ENCODE results near the gene TEX26. TPM values are rescaled to one million over a fixed set of nuclear protein-coding genes. Genes with fewer than 3 reads are reported as not detected.

Gene TEX26
- total and polyA plus RNA-seq, 9 of the 15 experiments (the other 6 are each of a cell fraction or from before 2014, with no cell fraction given): not detected

DNA sequence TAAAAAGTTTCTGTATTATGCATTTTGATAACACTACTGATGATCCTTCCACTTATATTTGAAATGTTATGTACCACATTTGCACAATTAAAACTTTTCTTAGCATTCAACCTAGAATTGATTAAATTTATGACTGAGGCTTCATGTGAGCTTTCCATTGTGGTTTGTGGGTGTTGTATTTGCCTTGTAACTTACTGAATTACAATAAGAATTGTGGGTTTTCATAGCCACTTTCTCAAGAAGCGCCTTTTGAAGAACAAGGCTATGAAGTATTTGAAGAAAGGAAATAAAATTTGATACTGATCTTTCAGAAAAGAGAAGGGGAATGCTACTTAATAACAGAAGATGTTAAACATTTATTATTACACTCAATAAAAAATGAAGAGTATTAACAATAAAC is 7.0 kb upstream of the TEX26 start:
- H3K27ac ChIP-seq (ENCODE audit: extremely low read depth, low read depth, low read length): no peak overlapping the region
- H3K9ac ChIP-seq (ENCODE audit: insufficient read depth in 1 of 2, low read depth in 2 of 2, low read length in 2 of 2): no peak overlapping the region
- no peaks in the 10 kb centered on the region for H3K79me2 ChIP-seq (ENCODE audit: control insufficient read depth, insufficient read depth, low read length)
- WGBS (ENCODE audit: insufficient coverage, low coverage, missing lambda C conversion rate): 0% methylated on average over 1 of the region's 1 CpG
- no peaks in the 10 kb centered on the region for H3K36me3 ChIP-seq (ENCODE audit: control insufficient read depth, insufficient read depth, low read length)
- POLR2A ChIA-PET: no interaction called here
- intact Hi-C loops (cut with micrococcal nuclease) (no loop called here), in situ Hi-C loops (cut with MboI) (no loop called here)
- H2AFZ ChIP-seq (ENCODE audit: low read depth, low read length): no peak overlapping the region
- BruUV-seq (replicated peaks): no TSS peak
- DNase-seq (ENCODE audit: extremely low read depth in 1 of 4, low spot score in 3 of 4) (no peak), ATAC-seq (no peak), FAIRE-seq (no peak)
- peaks cover 0 to 5% of the 10 kb centered on the region in 2 experiments; a peak in 1 of 5 replicates for H3K27me3 ChIP-seq (ENCODE audit: control insufficient read depth in 2 of 2, insufficient read depth in 2 of 2, low read length in 2 of 2)
- no peaks in the 10 kb centered on the region for H3K9me3 ChIP-seq (replicated peaks; ENCODE audit: control insufficient read depth, insufficient read depth, low read depth, low read length)
- H3K4me1 ChIP-seq (replicated peaks in 1 of 2; ENCODE audit: control insufficient read depth in 2 of 2, insufficient read depth in 2 of 2, low read length in 2 of 2): no peaks in the 10 kb centered on the region
- no peaks in the 10 kb centered on the region for H4K20me1 ChIP-seq (replicated peaks; ENCODE audit: control insufficient read depth, insufficient read depth, low read length)
- no peak for TF ChIP-seq KLF10 (CRISPR knock-in tag; IDR thresholded peaks at IDR 0.05)
- H3K4me3 ChIP-seq: no peak overlapping the region
- CTCF ChIA-PET (ENCODE audit: low intra/inter-chr PET ratio): no interaction called here
- H3K9me1 ChIP-seq (ENCODE audit: control insufficient read depth, insufficient read depth, low read length): no peaks in the 10 kb centered on the region
- no peak overlapping the region for H3K4me2 ChIP-seq (ENCODE audit: insufficient read depth, low read length)

DNA sequence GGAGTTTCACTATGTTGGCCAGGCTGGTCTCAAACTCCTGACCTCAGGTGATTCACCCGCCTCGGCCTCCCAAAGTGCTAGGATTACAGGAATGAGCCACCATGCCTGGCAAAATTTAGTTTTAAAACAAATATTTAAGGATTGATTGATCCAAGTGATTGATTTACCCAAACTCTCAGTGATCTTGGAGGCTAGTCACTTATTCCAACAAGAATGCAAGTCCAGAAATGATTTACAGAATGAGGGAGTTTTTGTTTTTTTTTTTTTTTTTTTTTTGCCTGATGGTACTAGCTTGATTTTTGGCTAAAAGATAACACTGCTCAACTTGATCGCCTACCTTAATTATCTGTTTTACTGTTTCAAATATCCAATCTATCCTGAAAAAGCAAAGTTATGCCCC is 5.7 kb upstream of the TEX26 start:
- H3K9me1 ChIP-seq (ENCODE audit: control insufficient read depth, insufficient read depth, low read length): no peaks in the 10 kb centered on the region
- CTCF ChIA-PET (ENCODE audit: low intra/inter-chr PET ratio): no interaction called here
- WGBS (ENCODE audit: insufficient coverage, low coverage, missing lambda C conversion rate): 0% methylated on average over 1 of the region's 3 CpGs
- POLR2A ChIA-PET: no interaction called here
- H2AFZ ChIP-seq (ENCODE audit: low read depth, low read length): no peak overlapping the region
- in situ Hi-C loops (cut with MboI): no loop called here
- no peaks in the 10 kb centered on the region for H3K36me3 ChIP-seq (ENCODE audit: control insufficient read depth, insufficient read depth, low read length)
- no TSS peak for BruUV-seq (replicated peaks)
- H3K4me1 ChIP-seq (replicated peaks in 1 of 2; ENCODE audit: control insufficient read depth in 2 of 2, insufficient read depth in 2 of 2, low read length in 2 of 2): no peaks in the 10 kb centered on the region
- H3K79me2 ChIP-seq (ENCODE audit: control insufficient read depth, insufficient read depth, low read length): no peaks in the 10 kb centered on the region
- no peak overlapping the region for H3K9ac ChIP-seq (ENCODE audit: insufficient read depth in 1 of 2, low read depth in 2 of 2, low read length in 2 of 2)
- intact Hi-C loops (cut with micrococcal nuclease): no loop called here
- peaks cover 0 to 5% of the 10 kb centered on the region in 2 experiments; a peak in 1 of 5 replicates for H3K27me3 ChIP-seq (ENCODE audit: control insufficient read depth in 2 of 2, insufficient read depth in 2 of 2, low read length in 2 of 2)
- no peak for ATAC-seq
- no peak for FAIRE-seq
- H3K4me2 ChIP-seq (ENCODE audit: insufficient read depth, low read length): no peak overlapping the region
- H3K9me3 ChIP-seq (replicated peaks; ENCODE audit: control insufficient read depth, insufficient read depth, low read depth, low read length): no peaks in the 10 kb centered on the region
- no peak overlapping the region for H3K27ac ChIP-seq (ENCODE audit: extremely low read depth, low read depth, low read length)
- DNase-seq (ENCODE audit: extremely low read depth in 1 of 4, low spot score in 3 of 4): no peak
- no peak overlapping the region for H3K4me3 ChIP-seq
- no peaks in the 10 kb centered on the region for H4K20me1 ChIP-seq (replicated peaks; ENCODE audit: control insufficient read depth, insufficient read depth, low read length)
- TF ChIP-seq, protein P1, sequence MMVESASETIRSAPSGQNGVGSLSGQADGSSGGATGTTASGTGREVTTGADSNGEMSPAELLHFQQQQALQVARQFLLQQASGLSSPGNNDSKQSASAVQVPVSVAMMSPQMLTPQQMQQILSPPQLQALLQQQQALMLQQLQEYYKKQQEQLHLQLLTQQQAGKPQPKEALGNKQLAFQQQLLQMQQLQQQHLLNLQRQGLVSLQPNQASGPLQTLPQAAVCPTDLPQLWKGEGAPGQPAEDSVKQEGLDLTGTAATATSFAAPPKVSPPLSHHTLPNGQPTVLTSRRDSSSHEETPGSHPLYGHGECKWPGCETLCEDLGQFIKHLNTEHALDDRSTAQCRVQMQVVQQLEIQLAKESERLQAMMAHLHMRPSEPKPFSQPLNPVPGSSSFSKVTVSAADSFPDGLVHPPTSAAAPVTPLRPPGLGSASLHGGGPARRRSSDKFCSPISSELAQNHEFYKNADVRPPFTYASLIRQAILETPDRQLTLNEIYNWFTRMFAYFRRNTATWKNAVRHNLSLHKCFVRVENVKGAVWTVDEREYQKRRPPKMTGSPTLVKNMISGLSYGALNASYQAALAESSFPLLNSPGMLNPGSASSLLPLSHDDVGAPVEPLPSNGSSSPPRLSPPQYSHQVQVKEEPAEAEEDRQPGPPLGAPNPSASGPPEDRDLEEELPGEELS (CRISPR knock-in tag; IDR thresholded peaks at IDR 0.05; ENCODE audit: borderline replicate concordance): no peak
- TF ChIP-seq, protein P2, sequence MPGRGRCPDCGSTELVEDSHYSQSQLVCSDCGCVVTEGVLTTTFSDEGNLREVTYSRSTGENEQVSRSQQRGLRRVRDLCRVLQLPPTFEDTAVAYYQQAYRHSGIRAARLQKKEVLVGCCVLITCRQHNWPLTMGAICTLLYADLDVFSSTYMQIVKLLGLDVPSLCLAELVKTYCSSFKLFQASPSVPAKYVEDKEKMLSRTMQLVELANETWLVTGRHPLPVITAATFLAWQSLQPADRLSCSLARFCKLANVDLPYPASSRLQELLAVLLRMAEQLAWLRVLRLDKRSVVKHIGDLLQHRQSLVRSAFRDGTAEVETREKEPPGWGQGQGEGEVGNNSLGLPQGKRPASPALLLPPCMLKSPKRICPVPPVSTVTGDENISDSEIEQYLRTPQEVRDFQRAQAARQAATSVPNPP (IDR thresholded peaks at IDR 0.05; ENCODE audit: borderline replicate concordance, insufficient read depth, insufficient read length): no peak
- no peak for TF ChIP-seq MCM7 (IDR thresholded peaks at IDR 0.05)
- no peak for TF ChIP-seq EHMT2 (IDR thresholded peaks at IDR 0.05)

Measured in K562 (cell line).